SH-SY5Y (cell line): ENCODE measurements around the gene TNC.

Source experiments
- GATA2 ChIP-seq: IDR thresholded peaks from 2 replicates; pipeline ENCODE4 v1.6.1; 2011; ENCODE audit warnings: mild to moderate bottlenecking, low read depth, low read length
- GATA3 ChIP-seq: IDR thresholded peaks from 2 replicates; pipeline ENCODE4 v1.6.1; 2011; ENCODE audit warnings: low read depth, mild to moderate bottlenecking, low read length, moderate library complexity

DNA sequence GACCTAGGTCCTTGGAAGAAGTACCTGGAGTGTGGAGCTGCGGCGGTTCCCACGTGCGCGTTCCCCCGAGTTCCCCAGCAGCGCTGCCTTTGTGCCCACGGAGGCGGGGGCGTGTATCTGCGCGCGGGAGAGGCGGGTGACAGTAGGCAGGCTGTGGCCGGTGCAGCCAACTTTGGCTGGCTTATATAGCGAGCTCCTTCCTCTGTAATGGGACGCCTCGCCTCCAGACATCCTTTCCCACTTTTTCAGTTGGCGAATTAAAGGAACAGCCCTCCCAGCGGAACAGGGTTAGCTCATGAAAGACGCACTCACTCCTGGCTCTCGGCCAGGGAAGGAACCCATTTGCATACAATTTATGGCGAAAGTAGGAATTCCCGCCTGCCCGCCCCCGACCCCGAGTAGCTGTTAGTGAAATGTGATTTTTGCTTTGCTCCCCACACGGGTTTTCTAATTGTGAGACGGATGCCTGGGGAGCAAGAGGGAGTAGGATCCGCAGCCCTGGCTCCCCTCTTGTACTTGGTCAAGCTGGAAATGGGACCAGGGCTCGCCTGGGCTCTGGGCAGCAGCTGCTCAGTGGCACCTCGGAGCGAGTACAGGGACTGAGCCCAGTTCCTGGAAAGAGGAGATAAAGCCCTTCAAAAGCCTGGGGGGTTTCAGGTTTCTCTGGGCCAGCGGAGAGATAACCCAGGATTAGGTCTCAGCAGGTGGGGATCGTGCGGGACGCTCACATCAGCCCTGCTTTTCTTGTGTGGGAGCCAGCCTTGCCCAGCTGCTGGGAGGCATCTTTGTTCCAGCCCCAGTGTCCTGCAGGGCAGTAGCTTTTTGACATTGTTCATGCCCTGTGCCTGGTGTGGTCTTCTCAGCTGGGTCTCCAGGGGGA lies at the start of gene TNC:
- TF ChIP-seq GATA2 (peak; percentile 48; the same call in 1 of the 2 replicates), GATA3 (no peak)
